ENCODE data around the gene COL4A6.

- TF ChIP-seq CTCF (IDR thresholded peaks at IDR 0.05; ENCODE audit: poor library complexity) (no peak), EZH2 (IDR thresholded peaks at IDR 0.05; ENCODE audit: borderline replicate concordance) (no peak)
Measured at GRCh38 chrX:108121291-108121690, 316.9 kb downstream of the COL4A6 start.

Data from hepatocyte (in vitro differentiated cells).